Transverse colon (tissue), 4 donors: ENCODE results near the gene ITGB8. TPM values are rescaled to one million over a fixed set of nuclear protein-coding genes. Genes with fewer than 3 reads are reported as not detected.

Source experiments
- DNase-seq: peaks from one replicate; pipeline ENCODE4 v3.0.0-alpha.2; 2019
- H3K27ac ChIP-seq, 4 donors: fragments of 200-600 bp; sonication (generic); 2 replicates each; pipeline ENCODE4 v1.5.1; 2016 to 2018; ENCODE audit warnings: inconsistent platforms in 4 of 4
- H3K27me3 ChIP-seq: fragments of 200-600 bp; sonication (generic); 2 replicates; pipeline ENCODE4 v1.5.1; 2017; ENCODE audit warnings: inconsistent platforms
- H3K36me3 ChIP-seq, 4 donors: fragments of 200-600 bp; sonication (generic); 2 replicates each; pipeline ENCODE4 v1.5.1; 2017 to 2019; ENCODE audit warnings: inconsistent platforms in 4 of 4
- H3K4me1 ChIP-seq, 4 donors: fragments of 200-600 bp; sonication (generic); 2 replicates each; pipeline ENCODE4 v1.5.1; 2017 to 2020; ENCODE audit warnings: inconsistent platforms in 4 of 4
- H3K4me3 ChIP-seq, 4 donors: fragments of 200-600 bp; sonication (generic); 1 replicate in 1 of 4; 2 replicates in 3 of 4; pipeline versions ENCODE4 v1.5.1 to v1.6.1; 2017 to 2019; ENCODE audit warnings: inconsistent platforms in 4 of 4
- H3K9me3 ChIP-seq, 2 donors: fragments of 200-600 bp; sonication (generic); 2 replicates each; pipeline ENCODE4 v1.5.1; 2017 to 2019; ENCODE audit warnings: inconsistent platforms in 2 of 2
- CTCF ChIP-seq, 5 experiments: fragments of 200-600 bp in 3 of 5; fragments of 450-650 bp in 2 of 5; sonication (generic) in 3 of 5; IDR thresholded peaks; 1 replicate in 2 of 5; 2 replicates in 3 of 5; pipeline ENCODE4 v1.5.1; 2016 to 2017; ENCODE audit warnings: antibody characterized with exemption in 5 of 5, inconsistent platforms in 3 of 5, mild to moderate bottlenecking in 2 of 5, moderate library complexity in 1 of 5
- EP300 ChIP-seq: sonication (generic); formaldehyde crosslinking; IDR thresholded peaks from one replicate; pipeline ENCODE4 v1.6.1; 2017; ENCODE audit warnings: antibody characterized with exemption, low read depth
- POLR2A ChIP-seq: fragments of 450-650 bp; IDR thresholded peaks from one replicate; pipeline ENCODE4 v1.6.1; 2016; ENCODE audit warnings: antibody characterized with exemption, mild to moderate bottlenecking, moderate library complexity
- POLR2AphosphoS5 ChIP-seq, 3 donors: sonication (generic); formaldehyde crosslinking; IDR thresholded peaks; one replicate each; pipeline ENCODE4 v1.6.1; 2016; ENCODE audit warnings: antibody characterized with exemption in 3 of 3
- WGBS, 2 donors: methylation state at CpG; one replicate each; pipeline ENCODE4 v1.1.5; 2018; ENCODE audit warnings: low coverage in 1 of 2; 5-methylcytosine and 5-hydroxymethylcytosine counted together
- in situ Hi-C, 4 donors: fragments of 200-750 bp; cut with MboI; loops; one replicate each; pipeline versions ENCODE4 v1.15.0 to v1.15.1; 2017; ENCODE audit warnings: low sequenced_read_pairs in 3 of 4, low pct_ligation_motif_present in 1 of 4, low pct_unique_long_range_greater_than_20kb in 1 of 4
- intact Hi-C: fragments of 100-400 bp; cut with DNase I; formaldehyde crosslinking; loops from one replicate; pipeline ENCODE4 v1.15.1; 2023; ENCODE audit warnings: low total_unique reads
- total RNA-seq, 4 donors: library from RNA; depleted of rRNA; stranded (reverse); fragments of >200 nt; gene quantifications; one replicate each; pipeline ENCODE4 v1.1.0, GENCODE V29; 2016

ITGB8 gene
- total RNA-seq, 4 donors from 2014 or later = 3.0 to 14.0 (median 8.6) TPM

- no peaks in the 10 kb centered on the region for H3K27me3 ChIP-seq
- no peak overlapping the region for H3K27ac ChIP-seq
- in situ Hi-C loops = no loop called here
- H3K9me3 ChIP-seq = no peaks in the 10 kb centered on the region
- H3K4me3 ChIP-seq = no peak overlapping the region
- no peak for TF ChIP-seq POLR2AphosphoS5 (IDR thresholded peaks at IDR 0.05)
- no peak for TF ChIP-seq POLR2A
- TF ChIP-seq CTCF (IDR thresholded peaks at IDR 0.05) = no peak
- no peak for TF ChIP-seq EP300
- no peak for DNase-seq
- WGBS, 2 donors = 70% methylated on average over 1 of the region's 1 CpG; no CpG with 5 or more reads in 1 of the 2 donors
- intact Hi-C loops = no loop called here
- peaks cover 0 to 4% (median 0%) of the 10 kb centered on the region in 4 donors for H3K4me1 ChIP-seq
- H3K36me3 ChIP-seq = no peaks in the 10 kb centered on the region
These were observed 28.8 kb downstream of the ITGB8 start for GRCh38 chr7:20359341-20359963.

DNA sequence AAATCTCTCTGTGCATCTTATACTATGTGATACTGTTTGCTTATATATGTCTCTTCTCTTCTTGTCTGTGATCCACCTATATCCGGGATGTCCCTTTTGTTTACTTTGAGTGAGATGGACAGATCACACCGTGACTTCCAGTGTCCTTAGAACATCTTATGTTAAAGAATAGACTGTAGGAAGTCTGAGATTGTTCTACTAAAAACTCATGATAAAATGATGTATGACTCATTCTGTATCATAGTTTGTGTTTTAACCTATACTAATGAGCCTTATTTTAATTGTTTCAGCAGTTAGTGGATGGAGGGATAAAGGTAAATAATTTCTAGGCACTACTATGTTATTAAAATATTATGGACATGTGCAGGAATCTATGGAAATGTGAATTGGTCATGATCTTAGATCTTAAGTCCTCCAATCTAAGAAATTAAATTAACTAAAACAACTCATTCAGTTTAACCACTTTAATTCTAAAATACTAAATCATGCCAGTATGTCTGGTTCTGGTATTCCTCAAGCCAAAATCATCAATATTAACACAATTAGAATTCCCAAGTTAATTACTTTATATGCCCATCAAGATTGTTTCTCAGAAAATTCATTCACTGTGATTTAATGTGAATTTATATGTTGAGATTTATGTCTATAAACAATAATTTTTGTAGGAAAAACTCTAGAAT, 32.0 kb downstream of the ITGB8 start:
- no peak overlapping the region for H3K27ac ChIP-seq
- no peak overlapping the region for H3K4me3 ChIP-seq
- TF ChIP-seq EP300 (no peak), CTCF (IDR thresholded peaks at IDR 0.05) (no peak)
- no peak for DNase-seq
- no peaks in the 10 kb centered on the region for H3K9me3 ChIP-seq
- no peaks in the 10 kb centered on the region for H3K36me3 ChIP-seq
- 73 to 85% methylated on average over 2 of the region's 2 CpGs for WGBS, 2 donors
- in situ Hi-C loops (no loop called here), intact Hi-C loops (no loop called here)
- no peaks in the 10 kb centered on the region for H3K27me3 ChIP-seq
- H3K4me1 ChIP-seq = no peaks in the 10 kb centered on the region

DNA sequence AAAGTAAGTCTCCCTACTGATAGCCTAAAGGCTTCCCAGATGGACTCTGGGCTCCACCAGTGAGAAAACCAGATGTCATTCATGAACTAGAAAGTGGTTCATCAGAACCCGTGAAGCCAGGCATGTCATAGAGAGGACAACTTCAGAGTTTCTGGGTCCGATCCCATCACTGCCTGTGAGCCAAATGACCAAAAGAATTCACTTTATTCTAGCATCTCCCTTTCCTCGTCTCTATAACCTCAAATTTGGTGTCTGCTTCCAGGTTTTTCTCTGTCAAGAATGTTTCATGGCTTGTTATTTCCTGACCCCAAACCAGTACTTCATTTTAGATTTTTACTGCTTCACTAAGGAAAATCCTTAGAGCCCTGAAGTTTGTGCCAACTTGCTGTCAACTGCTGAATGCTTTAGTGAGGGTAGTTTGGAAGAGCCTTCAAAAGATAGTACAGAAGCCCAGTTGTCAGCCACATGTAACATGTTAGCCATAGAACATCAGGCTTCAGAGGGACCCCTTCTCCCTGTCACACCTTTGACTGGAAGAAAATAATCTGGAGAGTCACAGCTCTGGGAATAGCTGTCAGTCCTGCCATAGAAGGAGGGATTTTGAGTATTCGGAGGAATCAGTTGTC, 34.0 kb downstream of the ITGB8 start:
- in situ Hi-C loops = no loop called here
- intact Hi-C loops = no loop called here
- Histone ChIP-seq H3K27me3 (no peaks in the 10 kb centered on the region), H3K36me3 (peaks cover 0 to 5% (median 0%) of the 10 kb centered on the region in 4 donors), H3K4me1 (no peaks in the 10 kb centered on the region), H3K27ac (no peak overlapping the region), H3K4me3 (no peak overlapping the region), H3K9me3 (no peaks in the 10 kb centered on the region)
- no peak for TF ChIP-seq EP300
- TF ChIP-seq POLR2A = no peak
- TF ChIP-seq POLR2AphosphoS5 (IDR thresholded peaks at IDR 0.05) = no peak
- no peak for TF ChIP-seq CTCF (IDR thresholded peaks at IDR 0.05)
- 70 to 79% methylated on average over 3 to 4 of the region's 4 CpGs for WGBS, 2 donors
- no peak for DNase-seq

GRCh38 chr7:20365486-20365885, 34.8 kb downstream of the ITGB8 start:
- no peak overlapping the region for H3K27ac ChIP-seq
- WGBS, 2 donors = 78 to 83% methylated on average over 4 of the region's 4 CpGs
- no peak for DNase-seq

More at GRCh38 chr7:20365486-20365885, 34.8 kb downstream of the ITGB8 start:
- in situ Hi-C loops (no loop called here), intact Hi-C loops (no loop called here)
- H3K4me3 ChIP-seq = no peak overlapping the region
- H3K27me3 ChIP-seq = no peaks in the 10 kb centered on the region
- TF ChIP-seq EP300 (no peak), POLR2AphosphoS5 (IDR thresholded peaks at IDR 0.05) (no peak), POLR2A (no peak), CTCF (IDR thresholded peaks at IDR 0.05) (no peak)
- H3K9me3 ChIP-seq = no peaks in the 10 kb centered on the region
- no peaks in the 10 kb centered on the region for H3K4me1 ChIP-seq
- peaks cover 0 to 5% (median 0%) of the 10 kb centered on the region in 4 donors for H3K36me3 ChIP-seq
